ENCODE measurements around the gene LRRIQ4. TPM values are rescaled to one million over a fixed set of nuclear protein-coding genes. Genes with fewer than 3 reads are reported as not detected.

Gene LRRIQ4
- total and polyA plus RNA-seq, 4 donors = 0.09 TPM; not detected in 3

DNA sequence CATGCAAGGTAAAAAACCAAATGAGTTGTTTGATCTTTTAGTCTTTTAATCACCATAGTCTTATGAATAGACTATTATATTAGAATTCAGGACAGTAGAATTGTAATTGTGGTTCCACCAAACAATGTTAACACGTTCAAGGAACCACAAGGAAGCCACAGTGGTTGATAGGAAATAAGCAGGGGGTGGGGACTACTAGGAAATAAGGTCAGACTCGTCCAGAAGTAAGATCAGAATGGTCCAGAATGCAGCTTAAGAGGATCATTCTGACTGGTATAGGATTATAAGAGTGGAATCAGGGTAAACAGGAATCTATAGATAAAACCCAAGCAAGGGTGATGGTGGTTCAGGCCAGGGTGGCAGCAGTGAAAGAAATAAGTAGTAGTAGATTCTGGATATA, 31.9 kb upstream of the LRRIQ4 start:
- no peak for DNase-seq (ENCODE audit: low spot score)
- Histone ChIP-seq H3K27ac (ENCODE audit: low read depth in 1 of 2, low read length in 2 of 2) (no peak overlapping the region), H3K27me3 (ENCODE audit: control insufficient read depth in 4 of 4, insufficient read depth in 4 of 4, low read length in 3 of 4) (no peaks in the 10 kb centered on the region), H3K4me1 (ENCODE audit: control insufficient read depth in 4 of 4, insufficient read depth in 4 of 4, low read length in 3 of 4) (peaks cover 0 to 5% (median 0%) of the 10 kb centered on the region in 4 donors), H3K4me3 (ENCODE audit: low read depth in 1 of 3, low read length in 3 of 3) (no peak overlapping the region), H3K36me3 (ENCODE audit: control insufficient read depth in 4 of 4, insufficient read depth in 3 of 4, low read depth in 1 of 4, low read length in 3 of 4) (peaks cover 7 to 76% (median 50%) of the 10 kb centered on the region in 4 donors), H3K9ac (ENCODE audit: low read depth in 1 of 2, low read length in 2 of 2) (no peak overlapping the region), H3K9me3 (ENCODE audit: control insufficient read depth in 4 of 4, low read length in 3 of 4) (no peaks in the 10 kb centered on the region)
- TF ChIP-seq FOXA1 (IDR thresholded peaks at IDR 0.05) (no peak), JUND (IDR thresholded peaks at IDR 0.05) (no peak), HNF4A (conservative IDR thresholded peaks at IDR 0.05) (no peak), TAF1 (conservative IDR thresholded peaks at IDR 0.05) (no peak), RXRA (IDR thresholded peaks at IDR 0.05) (no peak), GABPA (IDR thresholded peaks at IDR 0.05 in 1 of 2, conservative IDR thresholded peaks at IDR 0.05 in 1 of 2) (no peak), FOXA2 (IDR thresholded peaks at IDR 0.05) (no peak), NR2F2 (IDR thresholded peaks at IDR 0.05) (no peak), SP1 (IDR thresholded peaks at IDR 0.05) (no peak), RAD21 (IDR thresholded peaks at IDR 0.05) (no peak), YY1 (IDR thresholded peaks at IDR 0.05) (no peak), HNF4G (IDR thresholded peaks at IDR 0.05) (no peak), EGR1 (IDR thresholded peaks at IDR 0.05; ENCODE audit: low read depth in 2 of 2) (no peak)
- TF ChIP-seq, protein P1, sequence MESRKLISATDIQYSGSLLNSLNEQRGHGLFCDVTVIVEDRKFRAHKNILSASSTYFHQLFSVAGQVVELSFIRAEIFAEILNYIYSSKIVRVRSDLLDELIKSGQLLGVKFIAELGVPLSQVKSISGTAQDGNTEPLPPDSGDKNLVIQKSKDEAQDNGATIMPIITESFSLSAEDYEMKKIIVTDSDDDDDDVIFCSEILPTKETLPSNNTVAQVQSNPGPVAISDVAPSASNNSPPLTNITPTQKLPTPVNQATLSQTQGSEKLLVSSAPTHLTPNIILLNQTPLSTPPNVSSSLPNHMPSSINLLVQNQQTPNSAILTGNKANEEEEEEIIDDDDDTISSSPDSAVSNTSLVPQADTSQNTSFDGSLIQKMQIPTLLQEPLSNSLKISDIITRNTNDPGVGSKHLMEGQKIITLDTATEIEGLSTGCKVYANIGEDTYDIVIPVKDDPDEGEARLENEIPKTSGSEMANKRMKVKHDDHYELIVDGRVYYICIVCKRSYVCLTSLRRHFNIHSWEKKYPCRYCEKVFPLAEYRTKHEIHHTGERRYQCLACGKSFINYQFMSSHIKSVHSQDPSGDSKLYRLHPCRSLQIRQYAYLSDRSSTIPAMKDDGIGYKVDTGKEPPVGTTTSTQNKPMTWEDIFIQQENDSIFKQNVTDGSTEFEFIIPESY (IDR thresholded peaks at IDR 0.05) = no peak
- TF ChIP-seq, protein P2, sequence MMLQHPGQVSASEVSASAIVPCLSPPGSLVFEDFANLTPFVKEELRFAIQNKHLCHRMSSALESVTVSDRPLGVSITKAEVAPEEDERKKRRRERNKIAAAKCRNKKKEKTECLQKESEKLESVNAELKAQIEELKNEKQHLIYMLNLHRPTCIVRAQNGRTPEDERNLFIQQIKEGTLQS (IDR thresholded peaks at IDR 0.05) = no peak
- TF ChIP-seq, protein P3, sequence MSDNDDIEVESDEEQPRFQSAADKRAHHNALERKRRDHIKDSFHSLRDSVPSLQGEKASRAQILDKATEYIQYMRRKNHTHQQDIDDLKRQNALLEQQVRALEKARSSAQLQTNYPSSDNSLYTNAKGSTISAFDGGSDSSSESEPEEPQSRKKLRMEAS (IDR thresholded peaks at IDR 0.05) = no peak
- TF ChIP-seq, protein P4, sequence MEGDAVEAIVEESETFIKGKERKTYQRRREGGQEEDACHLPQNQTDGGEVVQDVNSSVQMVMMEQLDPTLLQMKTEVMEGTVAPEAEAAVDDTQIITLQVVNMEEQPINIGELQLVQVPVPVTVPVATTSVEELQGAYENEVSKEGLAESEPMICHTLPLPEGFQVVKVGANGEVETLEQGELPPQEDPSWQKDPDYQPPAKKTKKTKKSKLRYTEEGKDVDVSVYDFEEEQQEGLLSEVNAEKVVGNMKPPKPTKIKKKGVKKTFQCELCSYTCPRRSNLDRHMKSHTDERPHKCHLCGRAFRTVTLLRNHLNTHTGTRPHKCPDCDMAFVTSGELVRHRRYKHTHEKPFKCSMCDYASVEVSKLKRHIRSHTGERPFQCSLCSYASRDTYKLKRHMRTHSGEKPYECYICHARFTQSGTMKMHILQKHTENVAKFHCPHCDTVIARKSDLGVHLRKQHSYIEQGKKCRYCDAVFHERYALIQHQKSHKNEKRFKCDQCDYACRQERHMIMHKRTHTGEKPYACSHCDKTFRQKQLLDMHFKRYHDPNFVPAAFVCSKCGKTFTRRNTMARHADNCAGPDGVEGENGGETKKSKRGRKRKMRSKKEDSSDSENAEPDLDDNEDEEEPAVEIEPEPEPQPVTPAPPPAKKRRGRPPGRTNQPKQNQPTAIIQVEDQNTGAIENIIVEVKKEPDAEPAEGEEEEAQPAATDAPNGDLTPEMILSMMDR (IDR thresholded peaks at IDR 0.05; ENCODE audit: low read depth, low read length, missing input control) = no peak
- WGBS = 69% methylated on average over 2 of the region's 2 CpGs

DNA sequence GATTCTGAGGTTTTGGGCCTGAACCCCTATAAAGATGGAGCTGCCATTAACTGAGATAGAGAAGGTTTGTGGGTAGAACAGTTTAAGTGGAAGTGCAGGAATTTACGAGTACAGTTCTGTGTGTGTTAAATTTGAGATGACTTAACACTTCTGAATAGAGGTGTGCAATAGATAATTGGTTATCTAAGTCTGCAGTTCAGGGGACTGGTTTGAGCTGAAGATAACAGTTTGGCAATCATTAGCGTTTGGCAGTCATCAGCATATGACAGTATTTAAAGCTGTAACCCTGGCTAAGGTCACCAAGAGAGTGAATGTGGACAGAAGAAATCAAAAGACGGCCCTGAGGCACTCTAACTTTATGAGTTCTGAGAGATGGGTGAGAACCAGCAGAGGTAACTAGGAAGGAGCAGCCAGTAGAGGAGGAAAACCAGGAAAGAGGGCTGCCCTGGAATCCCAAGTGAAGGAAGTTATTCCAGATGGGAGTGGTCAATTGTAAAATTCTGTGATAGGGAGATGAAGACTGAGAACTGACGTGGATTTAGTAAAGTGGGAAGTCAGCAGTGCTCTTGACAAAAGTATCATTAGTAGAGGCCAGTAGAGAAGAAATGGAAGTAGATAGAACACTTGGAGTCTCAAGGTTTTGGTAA, 31.3 kb upstream of the LRRIQ4 start:
- DNase-seq (ENCODE audit: low spot score) = no peak
- no peak for TF ChIP-seq NR2F2 (IDR thresholded peaks at IDR 0.05)
- TF ChIP-seq GABPA (IDR thresholded peaks at IDR 0.05 in 1 of 2, conservative IDR thresholded peaks at IDR 0.05 in 1 of 2) = no peak
- TF ChIP-seq RXRA (IDR thresholded peaks at IDR 0.05) = no peak
- no peak for TF ChIP-seq FOXA1 (IDR thresholded peaks at IDR 0.05)
- no peak for TF ChIP-seq HNF4G (IDR thresholded peaks at IDR 0.05)
- TF ChIP-seq, protein P2 (IDR thresholded peaks at IDR 0.05) = no peak
- no peak for TF ChIP-seq RAD21 (IDR thresholded peaks at IDR 0.05)
- no peak for TF ChIP-seq YY1 (IDR thresholded peaks at IDR 0.05)
- no peak overlapping the region for H3K27ac ChIP-seq (ENCODE audit: low read depth in 1 of 2, low read length in 2 of 2)
- no peaks in the 10 kb centered on the region for H3K4me1 ChIP-seq (ENCODE audit: control insufficient read depth in 4 of 4, insufficient read depth in 4 of 4, low read length in 3 of 4)
- H3K36me3 ChIP-seq (ENCODE audit: control insufficient read depth in 4 of 4, insufficient read depth in 3 of 4, low read depth in 1 of 4, low read length in 3 of 4) = peaks cover 7 to 76% (median 55%) of the 10 kb centered on the region in 4 donors
- H3K4me3 ChIP-seq (ENCODE audit: low read depth in 1 of 3, low read length in 3 of 3) = no peak overlapping the region
- no peak overlapping the region for H3K9ac ChIP-seq (ENCODE audit: low read depth in 1 of 2, low read length in 2 of 2)
- no peaks in the 10 kb centered on the region for H3K27me3 ChIP-seq (ENCODE audit: control insufficient read depth in 4 of 4, insufficient read depth in 4 of 4, low read length in 3 of 4)
- 83% methylated on average over 4 of the region's 4 CpGs for WGBS
- no peaks in the 10 kb centered on the region for H3K9me3 ChIP-seq (ENCODE audit: control insufficient read depth in 4 of 4, low read length in 3 of 4)

Measured in liver (tissue), 9 donors.